Endothelial cell of umbilical vein (primary cell): ENCODE data around the gene C2CD3. TPM values are rescaled to one million over a fixed set of nuclear protein-coding genes. Genes with fewer than 3 reads are reported as not detected.
A peak's percentile ranks its signal among the peaks of the same experiment; 100 is the strongest.

Experiments used
- BruUV-seq: library from RNA; stranded (reverse); fragments of 400-500 nt; replicated peaks from 2 replicates; lab custom pipeline; 2021; lab: Mats Ljungman, UMichigan
- CTCF ChIA-PET: fragments of 300-600, 350-600 bp; sonication (Branson Sonifier 250); formaldehyde crosslinking; loops from one replicate; lab custom pipeline; 2021; ENCODE audit warnings: antibody characterized with exemption, inconsistent platforms; lab: Charles Lee
- POLR2A ChIA-PET: fragments of 300-600, 350-600 bp; sonication (Branson Sonifier 250); formaldehyde crosslinking; loops from one replicate; lab custom pipeline; 2021; ENCODE audit warnings: antibody characterized with exemption, inconsistent platforms; lab: Charles Lee
- DNase-seq: peaks from one replicate; pipeline ENCODE4 v3.0.0-alpha.2; 2011; ENCODE audit warnings: low read depth, low spot score
- FAIRE-seq: peaks from 2 replicates; lab custom pipeline; 2011; peaks lifted over from hg19 to GRCh38; lab: Jason Lieb, UNC
- H2AFZ ChIP-seq: 2 replicates; pipeline ENCODE4 v1.6.0; 2012; ENCODE audit warnings: low read depth, low read length, control low read depth, inconsistent platforms
- H3K27ac ChIP-seq: 2 replicates; pipeline ENCODE4 v1.5.1; 2011; ENCODE audit warnings: low read depth, mild to moderate bottlenecking, control low read depth, low read length, moderate library complexity; ENCODE audit not compliant: insufficient read depth
- H3K27me3 ChIP-seq, 2 experiments: 2 replicates each; pipeline versions ENCODE4 v1.6.0 to v1.6.1; 2011; ENCODE audit warnings: low read length in 2 of 2, mixed read lengths in 1 of 2; ENCODE audit not compliant: control insufficient read depth in 2 of 2, insufficient read depth in 2 of 2
- H3K36me3 ChIP-seq, 2 experiments: 2 replicates in 1 of 2; 3 replicates in 1 of 2; pipeline ENCODE4 v1.5.1; 2011; ENCODE audit warnings: low read length in 2 of 2, mild to moderate bottlenecking in 1 of 2, moderate library complexity in 1 of 2; ENCODE audit not compliant: control insufficient read depth in 2 of 2, insufficient read depth in 2 of 2; ENCODE audit errors: extremely low read depth in 1 of 2
- H3K4me1 ChIP-seq: 3 replicates; pipeline ENCODE4 v1.5.1; 2011; ENCODE audit warnings: mild to moderate bottlenecking, low read length; ENCODE audit not compliant: control insufficient read depth, insufficient read depth; ENCODE audit errors: extremely low read depth
- H3K4me2 ChIP-seq: 2 replicates; pipeline ENCODE4 v1.6.1; 2011; ENCODE audit warnings: low read length, control low read depth, mixed read lengths; ENCODE audit not compliant: insufficient read depth
- H3K4me3 ChIP-seq, 3 experiments: fragments of 200-600 bp in 1 of 3; sonication (generic), shearing (Covaris generic) in 1 of 3; replicated peaks in 1 of 3; 2 replicates each; pipeline ENCODE4 v1.5.1; 2011 to 2016; ENCODE audit warnings: control low read depth in 3 of 3, low read length in 3 of 3, mild to moderate bottlenecking in 2 of 3, inconsistent platforms in 1 of 3, low read depth in 1 of 3, moderate library complexity in 1 of 3; ENCODE audit not compliant: insufficient read depth in 1 of 3
- H3K79me2 ChIP-seq: 2 replicates; pipeline ENCODE4 v1.6.0; 2012; ENCODE audit warnings: low read length, inconsistent platforms; ENCODE audit not compliant: control insufficient read depth, insufficient read depth
- H3K9ac ChIP-seq: replicated peaks from 2 replicates; pipeline ENCODE3; 2011; ENCODE audit warnings: low read length, control low read depth; ENCODE audit not compliant: insufficient read depth; ENCODE audit errors: extremely low read depth
- H3K9me1 ChIP-seq: replicated peaks from 3 replicates; pipeline ENCODE4 v1.6.0; 2011; ENCODE audit warnings: mild to moderate bottlenecking, low read length; ENCODE audit not compliant: control insufficient read depth, insufficient read depth; ENCODE audit errors: extremely low read depth
- H3K9me3 ChIP-seq: replicated peaks from 2 replicates; pipeline ENCODE4 v1.5.1; 2012; ENCODE audit warnings: low read length, inconsistent platforms; ENCODE audit not compliant: control insufficient read depth, insufficient read depth
- H4K20me1 ChIP-seq: replicated peaks from 2 replicates; pipeline ENCODE3; 2011; ENCODE audit warnings: mild to moderate bottlenecking, low read length; ENCODE audit not compliant: control insufficient read depth, insufficient read depth; ENCODE audit errors: extremely low read depth
- EZH2 ChIP-seq: IDR thresholded peaks from 2 replicates; pipeline ENCODE4 v1.6.1; 2012; ENCODE audit warnings: borderline replicate concordance, low read depth, mild to moderate bottlenecking, moderate library complexity, low read length, inconsistent platforms; ENCODE audit not compliant: severe bottlenecking
- FOS ChIP-seq: IDR thresholded peaks from 2 replicates; pipeline ENCODE4 v1.6.1; 2011; ENCODE audit warnings: mild to moderate bottlenecking, low read length, moderate library complexity, borderline replicate concordance; ENCODE audit not compliant: insufficient read depth
- GATA2 ChIP-seq: IDR thresholded peaks from 2 replicates; pipeline ENCODE4 v1.7.0; 2011; ENCODE audit warnings: low read depth, mild to moderate bottlenecking, moderate library complexity, mixed read lengths, low read length; ENCODE audit not compliant: insufficient read length, insufficient read depth
- JUN ChIP-seq: IDR thresholded peaks from 2 replicates; pipeline ENCODE4 v1.6.1; 2011; ENCODE audit warnings: borderline replicate concordance, low read depth; ENCODE audit not compliant: insufficient read length, insufficient read depth
- POLR2AphosphoS5 ChIP-seq: IDR thresholded peaks from 2 replicates; pipeline ENCODE4 v1.6.1; 2012; ENCODE audit warnings: low read depth, mild to moderate bottlenecking, control low read depth, low read length, moderate library complexity; ENCODE audit not compliant: insufficient read depth
- dilution Hi-C: fragments of 300-500 bp; cut with MboI; formaldehyde crosslinking; loops from one replicate; pipeline ENCODE4 v1.15.0; 2019; ENCODE audit warnings: low sequenced_read_pairs; ENCODE audit not compliant: extremely low pct_ligation_motif_present
- intact Hi-C: fragments of 100-400 bp; cut with micrococcal nuclease; formaldehyde crosslinking; loops from one replicate; pipeline ENCODE4 v1.10.0; 2022
- polyA plus RNA-seq, 4 experiments: library from polyadenylated mRNA; depleted of rRNA in 3 of 4; stranded (reverse) in 3 of 4; unstranded in 1 of 4; fragments of >200 nt; gene quantifications; 2 replicates each; pipeline versions ENCODE4 v1.2.1 to v1.2.3, GENCODE V29; 2011 to 2012; ENCODE audit warnings: missing spikeins in 1 of 4
- total RNA-seq: library from RNA; stranded (reverse); gene quantifications from 2 replicates; pipeline ENCODE4 v1.2.3, GENCODE V29; 2021
- TF ChIP-seq, protein P1 (sequence below): IDR thresholded peaks from 2 replicates; pipeline ENCODE4 v1.6.1; 2011; ENCODE audit not compliant: insufficient read depth, insufficient read length
- TF ChIP-seq, protein P2 (sequence below), 2 donors: IDR thresholded peaks; 1 replicate in 1 of 2; 2 replicates in 1 of 2; pipeline ENCODE4 v1.5.1; 2011; ENCODE audit warnings: low read length in 2 of 2, mild to moderate bottlenecking in 2 of 2, moderate library complexity in 2 of 2, control low read depth in 1 of 2, inconsistent platforms in 1 of 2, low read depth in 1 of 2; ENCODE audit not compliant: insufficient read depth in 1 of 2; ENCODE audit errors: extremely low read depth in 1 of 2

Gene C2CD3
- total and polyA plus RNA-seq, 2 donors (not counting 3 experiments of a cell fraction or from before 2014, with no cell fraction given): 12.9 to 36.6 TPM

DNA sequence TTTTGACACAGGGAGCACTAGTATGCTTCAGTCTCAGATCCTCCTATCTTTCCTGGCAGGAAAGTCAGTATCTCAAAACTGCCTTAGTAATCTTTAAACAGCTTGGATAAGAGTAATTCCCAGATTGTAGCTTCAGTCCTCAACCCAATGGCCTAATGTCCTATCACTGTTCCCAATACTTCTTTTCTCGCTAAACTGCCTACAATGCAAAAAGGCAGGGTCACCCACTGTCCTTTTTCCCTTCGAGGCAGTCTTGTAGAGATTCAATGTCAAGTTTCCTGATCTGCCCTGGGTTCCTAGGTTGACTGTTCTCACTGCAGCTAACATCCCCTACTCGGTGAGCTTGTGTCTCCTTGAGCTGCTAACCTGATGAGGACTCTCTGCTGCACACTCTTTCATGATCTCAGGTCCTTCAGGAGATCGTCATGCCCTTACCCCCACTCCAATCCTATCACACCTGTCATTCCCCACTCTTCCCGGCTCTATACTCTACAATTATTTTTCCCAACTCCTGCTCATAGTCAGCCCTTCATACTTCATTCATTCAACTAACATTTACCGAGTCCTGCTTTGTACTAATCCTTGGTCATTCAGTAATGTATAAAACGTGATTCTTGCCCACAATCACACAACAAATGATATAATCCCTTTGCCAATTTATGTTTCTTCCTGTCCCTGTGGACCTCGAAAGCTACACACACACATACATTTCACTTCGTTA, 904 bp downstream of the C2CD3 start:
- dilution Hi-C loops: no loop called here
- POLR2A ChIA-PET: interaction anchor here (0.5 to 1.4 kb wide), 3 partner anchors 70 to 407 kb away, joined by 3 to 5 read pairs (median 4); partner anchors contain the start of gene UCP2
- Histone ChIP-seq H3K9ac (peak overlapping the region; percentile 90), H4K20me1 (no peaks in the 10 kb centered on the region), H3K9me1 (no peaks in the 10 kb centered on the region), H3K36me3 (peaks cover 0 to 3% of the 10 kb centered on the region in 2 experiments), H3K4me3 (peak overlapping the region; percentile 67 to 93 (median 74)), H2AFZ (peak overlapping the region; percentile 80), H3K4me1 (peaks cover 17% of the 10 kb centered on the region), H3K79me2 (peaks cover 29% of the 10 kb centered on the region), H3K27me3 (no peaks in the 10 kb centered on the region), H3K9me3 (no peaks in the 10 kb centered on the region), H3K4me2 (peak overlapping the region; percentile 97), H3K27ac (peak overlapping the region; percentile 84)
- TF ChIP-seq GATA2 (no peak), EZH2 (no peak), FOS (no peak), POLR2AphosphoS5 (no peak), JUN (no peak)
- TF ChIP-seq, protein P1, sequence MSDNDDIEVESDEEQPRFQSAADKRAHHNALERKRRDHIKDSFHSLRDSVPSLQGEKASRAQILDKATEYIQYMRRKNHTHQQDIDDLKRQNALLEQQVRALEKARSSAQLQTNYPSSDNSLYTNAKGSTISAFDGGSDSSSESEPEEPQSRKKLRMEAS: no peak
- intact Hi-C loops: loop anchor here (2.0 to 5.0 kb wide), 2 partner anchors 152 to 187 kb away; partner anchors contain the start of gene UCP2
- DNase-seq: peak; percentile 4
- no TSS peak for BruUV-seq
- CTCF ChIA-PET: interaction anchor here (0.6 to 2.4 kb wide), 8 partner anchors 31 to 491 kb away, joined by 3 to 11 read pairs (median 3); no protein-coding TSS in a partner anchor
- FAIRE-seq: no peak

DNA sequence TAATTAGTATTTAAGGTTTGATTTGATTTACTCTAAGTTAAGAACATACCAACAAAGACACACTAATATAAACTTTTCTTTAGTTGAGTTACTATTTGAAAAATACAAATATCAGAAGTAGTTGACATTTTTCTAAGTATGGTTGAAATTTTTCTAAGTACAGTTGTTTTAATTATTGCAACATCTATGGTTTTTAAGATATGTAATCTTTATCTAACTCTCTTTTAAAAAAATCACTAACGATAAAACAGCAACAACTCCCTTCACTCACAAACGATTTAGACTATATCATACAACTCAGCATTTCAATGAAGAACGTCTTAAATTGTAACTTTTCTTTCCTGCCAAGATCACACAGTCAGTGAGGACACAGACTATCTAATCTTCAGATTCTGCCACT, 2.0 kb downstream of the C2CD3 start:
- Histone ChIP-seq H4K20me1 (no peaks in the 10 kb centered on the region), H3K9me3 (no peaks in the 10 kb centered on the region), H3K36me3 (peaks cover 0 to 9% of the 10 kb centered on the region in 2 experiments), H3K79me2 (peaks cover 27% of the 10 kb centered on the region), H3K4me3 (no peak overlapping the region), H3K27me3 (no peaks in the 10 kb centered on the region), H3K4me1 (peaks cover 17% of the 10 kb centered on the region), H3K9ac (no peak overlapping the region), H3K27ac (no peak overlapping the region), H3K4me2 (peak overlapping the region; percentile 39), H2AFZ (no peak overlapping the region), H3K9me1 (no peaks in the 10 kb centered on the region)
- no peak for DNase-seq
- FAIRE-seq: no peak
- TF ChIP-seq, protein P2, sequence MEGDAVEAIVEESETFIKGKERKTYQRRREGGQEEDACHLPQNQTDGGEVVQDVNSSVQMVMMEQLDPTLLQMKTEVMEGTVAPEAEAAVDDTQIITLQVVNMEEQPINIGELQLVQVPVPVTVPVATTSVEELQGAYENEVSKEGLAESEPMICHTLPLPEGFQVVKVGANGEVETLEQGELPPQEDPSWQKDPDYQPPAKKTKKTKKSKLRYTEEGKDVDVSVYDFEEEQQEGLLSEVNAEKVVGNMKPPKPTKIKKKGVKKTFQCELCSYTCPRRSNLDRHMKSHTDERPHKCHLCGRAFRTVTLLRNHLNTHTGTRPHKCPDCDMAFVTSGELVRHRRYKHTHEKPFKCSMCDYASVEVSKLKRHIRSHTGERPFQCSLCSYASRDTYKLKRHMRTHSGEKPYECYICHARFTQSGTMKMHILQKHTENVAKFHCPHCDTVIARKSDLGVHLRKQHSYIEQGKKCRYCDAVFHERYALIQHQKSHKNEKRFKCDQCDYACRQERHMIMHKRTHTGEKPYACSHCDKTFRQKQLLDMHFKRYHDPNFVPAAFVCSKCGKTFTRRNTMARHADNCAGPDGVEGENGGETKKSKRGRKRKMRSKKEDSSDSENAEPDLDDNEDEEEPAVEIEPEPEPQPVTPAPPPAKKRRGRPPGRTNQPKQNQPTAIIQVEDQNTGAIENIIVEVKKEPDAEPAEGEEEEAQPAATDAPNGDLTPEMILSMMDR (IDR thresholded peaks at IDR 0.05; ENCODE audit: extremely low read depth in 1 of 2, insufficient read depth in 1 of 2, low read depth in 1 of 2, low read length in 2 of 2): no peak
- intact Hi-C loops (no loop called here), dilution Hi-C loops (no loop called here)
- ChIA-PET CTCF (no interaction called here), POLR2A (no interaction called here)
- no TSS peak for BruUV-seq
